Activated T-cell treated with anti-CD3 and anti-CD28 coated beads for 1 hour (primary cell): ENCODE results near the gene GAS7.
"Not testable (repeated sequence)": the region's sequence is repeated elsewhere in the genome, so short reads cannot be mapped to it uniquely, and the experiment has no call there.

ENCODE experiments used
- DNase-seq: peaks from one replicate; pipeline ENCODE4 v3.0.0-alpha.2; 2020; ENCODE audit warnings: low read depth

The GAS7 gene

DNA sequence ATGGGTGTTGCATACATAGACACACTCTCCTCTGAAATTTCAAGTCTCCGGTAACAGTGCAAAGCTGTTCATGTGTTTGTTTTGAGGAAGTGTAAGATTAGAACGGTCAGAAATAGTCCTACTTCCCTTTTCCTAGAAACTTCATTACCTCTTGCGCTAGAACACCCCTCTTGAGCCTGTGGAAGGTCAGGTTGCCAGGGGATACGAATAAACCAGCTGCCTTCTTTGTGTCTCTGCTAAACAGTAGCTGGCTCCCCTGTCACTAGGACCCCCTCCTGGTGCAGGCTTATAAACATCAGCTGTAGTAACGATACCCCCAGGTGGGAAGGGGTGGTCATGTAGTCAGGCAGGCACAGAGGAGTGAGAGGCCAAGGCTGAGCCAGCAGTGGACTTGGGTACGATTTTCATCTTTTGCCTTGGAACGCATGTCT lies 179.9 kb downstream of the GAS7 start:
- no peak for DNase-seq

GRCh38 chr17:10016958-10017570 lies 181.3 kb downstream of the GAS7 start:
- DNase-seq, result not testable (repeated sequence)

DNA sequence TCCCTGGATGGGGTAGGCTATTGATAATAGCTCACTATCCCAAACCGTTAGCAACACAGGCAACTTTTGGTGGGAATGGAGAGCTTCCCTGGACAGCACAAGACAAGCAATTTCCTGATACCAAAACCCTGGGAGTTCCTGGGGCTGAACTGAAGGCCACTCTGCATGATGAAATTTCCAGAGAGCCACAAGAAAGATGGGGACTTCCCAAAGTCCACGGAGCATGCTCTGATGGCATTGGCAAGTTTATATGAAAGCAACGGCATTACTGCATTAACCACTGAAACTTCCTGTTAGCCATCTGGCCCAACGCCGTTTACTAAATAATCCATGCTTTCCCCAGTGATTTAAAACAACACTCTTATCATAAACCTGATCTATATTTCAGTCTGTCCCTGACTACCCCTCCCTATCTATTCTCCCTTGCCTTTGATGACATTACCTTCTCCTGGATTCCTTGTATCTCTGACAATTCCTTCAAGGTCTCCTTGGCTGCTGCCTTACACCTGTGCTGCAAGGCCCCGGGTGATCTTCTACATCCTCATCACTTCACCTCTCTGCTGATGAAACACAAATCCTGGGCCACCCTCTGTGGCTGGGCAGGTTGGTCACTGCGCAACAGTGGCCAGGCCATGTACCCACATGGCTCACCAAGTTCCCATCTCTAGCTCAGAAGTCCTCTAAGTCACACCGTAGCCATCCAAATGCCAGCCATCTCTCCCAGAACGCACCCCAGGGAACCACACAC lies 184.9 kb downstream of the GAS7 start:
- DNase-seq, result no peak

- DNase-seq, result no peak
Measured at GRCh38 chr17:10010752-10011151, 187.7 kb downstream of the GAS7 start.

GRCh38 chr17:10003705-10004104 lies 194.7 kb downstream of the GAS7 start:
- no peak for DNase-seq

DNA sequence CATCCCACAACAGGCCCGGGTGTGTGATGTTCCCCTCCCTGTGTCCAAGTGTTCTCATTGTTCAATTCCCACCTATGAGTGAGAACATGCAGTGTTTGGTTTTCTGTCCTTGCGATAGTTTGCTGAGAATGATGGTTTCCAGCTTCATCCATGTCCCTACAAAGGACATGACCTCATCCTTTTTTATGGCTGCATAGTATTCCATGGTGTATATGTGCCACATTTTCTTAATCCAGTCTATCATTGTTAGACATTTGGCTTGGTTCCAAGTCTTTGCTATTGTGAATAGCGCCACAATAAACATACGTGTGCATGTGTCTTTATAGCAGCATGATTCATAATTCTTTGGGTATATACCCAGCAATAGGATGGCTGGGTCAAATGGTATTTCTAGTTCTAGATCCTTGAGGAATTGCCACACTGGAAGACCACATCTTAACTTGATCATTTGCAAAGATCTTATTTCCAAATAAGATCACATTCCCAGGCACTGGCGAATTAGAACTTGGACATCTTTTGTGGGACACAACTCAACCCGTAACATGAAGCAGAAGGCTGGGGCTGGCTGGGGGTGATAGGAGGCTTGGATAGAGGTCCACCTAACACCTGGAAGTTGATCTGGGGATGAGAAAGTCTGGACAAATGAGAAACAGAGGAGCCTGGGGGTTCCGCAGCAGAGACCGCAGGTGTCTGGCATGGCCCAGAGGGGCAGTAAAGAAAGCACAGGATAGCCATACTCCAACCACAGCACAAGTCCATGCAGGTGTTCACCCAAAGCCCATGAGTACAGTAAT lies 195.6 kb downstream of the GAS7 start:
- DNase-seq, result not testable (repeated sequence)

DNA sequence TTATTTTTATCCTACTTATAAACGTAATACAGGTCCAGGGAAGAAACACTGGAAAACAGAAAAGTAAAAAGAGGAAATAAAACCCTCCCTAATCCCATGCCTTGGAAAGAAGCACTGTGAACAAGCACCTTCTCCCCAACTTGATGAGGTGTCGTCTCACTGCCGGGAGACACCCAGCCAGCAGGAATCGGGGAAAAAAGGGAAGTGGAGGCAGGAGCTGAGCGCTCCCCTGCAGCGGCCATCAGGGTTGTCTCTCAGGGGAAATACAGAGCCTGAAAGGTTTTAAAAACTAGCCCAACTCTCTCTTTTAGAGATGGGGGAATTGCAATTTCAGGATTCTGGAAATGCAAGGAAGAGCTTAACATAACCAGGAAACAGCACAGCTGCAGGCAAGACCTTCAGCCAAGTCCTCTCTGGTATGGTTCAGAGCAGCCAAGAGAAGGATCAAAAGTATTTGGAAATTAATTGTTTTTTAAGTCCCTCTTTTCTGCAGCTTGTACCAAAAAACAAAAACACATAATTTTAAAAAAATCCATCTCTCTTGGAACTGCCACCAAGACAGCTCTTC lies 197.0 kb downstream of the GAS7 start:
- DNase-seq, result no peak

DNA sequence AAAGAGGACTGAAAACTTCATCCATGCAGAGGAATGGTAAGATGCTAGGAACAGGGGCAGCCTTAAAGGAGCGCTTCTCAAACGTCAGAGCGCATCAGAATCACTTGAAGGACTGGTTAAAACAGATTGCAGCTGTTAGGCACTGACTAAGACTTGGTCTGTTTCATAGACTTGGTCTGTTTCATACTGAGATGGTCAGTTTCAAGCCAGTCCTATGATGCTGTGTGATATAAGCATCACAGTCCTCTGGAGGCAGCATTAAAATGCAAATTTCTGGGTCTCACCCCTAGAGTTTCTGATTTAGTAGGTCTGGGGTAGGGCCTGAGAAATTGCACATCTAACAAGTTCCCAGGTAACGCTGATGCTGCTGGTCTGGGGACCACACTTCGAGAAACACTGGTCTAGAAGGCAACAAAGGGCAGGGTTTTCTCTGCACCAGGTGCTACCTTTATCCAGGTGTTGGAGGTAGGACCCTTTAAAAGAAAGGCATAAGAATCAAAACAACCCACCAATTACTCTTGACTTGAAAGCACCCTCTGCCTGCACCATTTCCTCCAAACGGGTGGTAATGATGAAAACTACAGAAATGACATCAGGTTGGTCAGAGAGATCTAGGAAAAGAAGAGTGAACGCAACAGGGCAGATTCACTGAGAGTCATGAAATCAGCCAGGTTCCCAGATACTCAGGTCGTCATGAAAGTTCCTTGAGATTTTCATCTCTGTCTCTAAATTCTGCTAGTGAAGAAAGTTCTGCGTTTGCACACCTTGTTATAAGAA lies 198.3 kb downstream of the GAS7 start:
- no peak for DNase-seq

GRCh38 chr17:9998060-9998459 lies 200.3 kb downstream of the GAS7 start:
- no peak for DNase-seq

DNA sequence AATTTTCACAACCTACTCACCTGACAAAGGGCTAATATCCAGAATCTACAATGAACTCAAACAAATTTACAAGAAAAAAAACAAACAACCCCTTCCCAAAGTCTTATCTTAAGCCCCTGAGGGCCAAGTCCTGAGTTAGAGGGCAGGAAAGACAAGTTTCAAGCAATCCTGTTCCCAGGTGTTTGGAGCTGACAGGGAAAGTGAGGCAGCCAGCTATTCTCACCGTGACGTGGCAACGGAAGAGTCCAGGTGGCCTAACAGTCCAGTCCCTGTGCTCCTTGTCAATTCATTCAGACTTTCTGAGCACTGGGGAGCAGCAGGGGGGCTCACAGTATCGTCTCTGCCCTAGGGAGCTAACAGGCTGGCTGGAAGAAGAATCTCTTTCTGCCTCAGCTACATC lies 203.6 kb downstream of the GAS7 start:
- no peak for DNase-seq

DNA sequence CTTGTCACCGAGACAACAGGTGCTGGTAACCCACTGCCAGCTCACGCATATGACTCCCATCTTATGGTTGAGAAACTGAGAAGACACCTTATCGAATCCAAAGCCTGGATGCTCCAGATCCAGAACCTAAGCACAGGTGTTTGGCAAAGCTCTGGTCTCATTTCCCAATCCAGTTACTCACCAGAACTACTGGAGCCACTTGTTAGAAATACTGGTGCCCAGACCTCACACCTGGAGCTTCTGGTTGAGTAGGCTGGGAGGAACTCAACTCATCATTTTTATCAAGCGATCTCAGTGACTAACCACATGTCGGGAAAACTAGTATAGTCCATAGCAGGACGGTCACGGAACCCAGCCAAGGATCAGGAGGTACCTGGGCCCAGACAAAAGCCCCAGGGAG lies 206.6 kb downstream of the GAS7 start:
- no peak for DNase-seq

GRCh38 chr17:9991351-9991750 lies 207.1 kb downstream of the GAS7 start:
- DNase-seq, result no peak

DNA sequence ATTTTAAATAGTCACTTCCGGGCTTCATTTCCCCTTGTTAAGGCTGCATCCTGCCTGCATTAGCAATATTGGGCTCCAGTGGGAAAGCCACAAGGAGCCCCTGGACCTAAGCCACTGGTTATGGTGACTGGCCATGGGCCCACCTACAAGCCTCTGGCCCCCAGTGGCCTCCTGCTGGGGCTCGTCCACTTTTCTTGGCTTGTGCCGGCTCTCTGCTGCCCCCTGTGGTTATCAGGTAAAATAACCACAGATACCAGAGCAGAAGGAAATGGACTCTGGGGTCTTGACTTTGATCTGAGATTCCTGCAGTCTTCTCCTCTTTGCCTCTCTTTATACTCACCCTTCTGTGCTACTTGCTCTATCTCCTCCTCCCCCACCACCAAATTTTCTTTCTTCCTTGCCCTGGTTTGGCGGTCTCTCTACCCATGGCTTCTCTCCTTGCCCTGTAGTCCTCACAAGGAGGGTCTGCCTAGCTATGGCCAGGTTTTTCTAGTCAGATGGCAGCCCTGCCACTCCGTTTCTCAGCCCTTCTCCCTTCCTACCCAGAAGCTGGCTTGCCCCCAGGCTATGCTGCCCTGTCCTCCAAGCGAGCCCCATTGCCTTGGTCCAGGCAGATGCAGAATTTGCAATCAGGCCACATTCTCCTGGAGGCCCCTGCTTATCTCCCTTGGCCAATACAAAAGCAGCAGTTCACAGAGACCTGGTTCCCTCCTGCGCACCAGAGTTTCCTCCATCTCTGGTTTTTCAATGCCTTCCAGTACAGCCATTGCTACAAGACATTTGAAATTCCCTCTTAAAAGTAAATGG lies 210.4 kb downstream of the GAS7 start:
- peak; percentile 1 for DNase-seq

DNA sequence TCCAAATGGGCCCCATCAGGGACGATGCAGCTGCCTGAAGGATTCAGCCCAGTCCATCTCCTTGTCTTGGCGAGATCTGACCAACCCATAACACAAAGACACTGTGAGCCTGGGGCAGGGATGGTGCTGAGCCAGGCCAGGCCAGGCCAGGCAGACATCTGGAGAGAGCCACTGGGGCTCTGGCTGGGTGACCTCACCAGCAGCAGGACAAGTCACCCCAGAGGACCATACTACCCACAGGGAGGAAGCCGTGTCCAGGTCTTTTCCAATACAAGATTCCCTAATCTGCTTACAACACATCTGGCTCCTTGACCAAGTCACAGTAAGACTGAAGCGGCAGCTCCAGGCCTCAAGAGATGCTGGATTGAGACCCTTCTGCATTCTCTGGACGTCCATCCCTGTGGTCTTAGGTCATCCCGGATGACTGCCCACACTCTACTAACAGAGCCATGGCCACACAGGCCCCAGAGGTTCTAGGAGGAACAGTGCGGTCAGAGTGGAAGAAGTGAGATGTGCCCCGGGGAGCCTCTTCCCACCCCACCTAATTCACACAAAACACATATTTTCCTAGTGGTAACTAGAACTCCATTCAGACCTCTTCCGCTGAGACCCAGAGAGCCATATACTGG lies 211.5 kb downstream of the GAS7 start:
- no peak for DNase-seq

GRCh38 chr17:9985646-9986045 lies 212.8 kb downstream of the GAS7 start:
- DNase-seq, result no peak

DNA sequence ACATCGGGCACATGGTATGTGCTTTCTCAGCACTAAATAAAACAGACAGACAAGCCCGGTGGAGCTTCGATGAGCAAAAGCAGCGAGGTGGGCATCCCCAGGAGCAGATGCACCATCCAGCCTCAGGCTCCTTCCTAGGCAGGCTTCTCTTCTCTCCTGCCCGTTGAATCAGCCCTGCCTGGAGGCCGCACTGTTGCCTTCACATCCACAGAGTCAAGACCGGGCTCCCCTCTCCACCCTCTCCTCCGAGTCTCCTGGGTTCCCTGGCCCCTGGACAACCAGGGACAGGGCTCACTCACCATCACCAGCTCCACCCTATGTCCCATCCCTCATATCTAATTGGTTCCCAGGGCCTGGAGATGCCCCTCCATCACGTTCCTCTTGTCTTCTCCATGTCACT lies 213.6 kb downstream of the GAS7 start:
- no peak for DNase-seq

DNA sequence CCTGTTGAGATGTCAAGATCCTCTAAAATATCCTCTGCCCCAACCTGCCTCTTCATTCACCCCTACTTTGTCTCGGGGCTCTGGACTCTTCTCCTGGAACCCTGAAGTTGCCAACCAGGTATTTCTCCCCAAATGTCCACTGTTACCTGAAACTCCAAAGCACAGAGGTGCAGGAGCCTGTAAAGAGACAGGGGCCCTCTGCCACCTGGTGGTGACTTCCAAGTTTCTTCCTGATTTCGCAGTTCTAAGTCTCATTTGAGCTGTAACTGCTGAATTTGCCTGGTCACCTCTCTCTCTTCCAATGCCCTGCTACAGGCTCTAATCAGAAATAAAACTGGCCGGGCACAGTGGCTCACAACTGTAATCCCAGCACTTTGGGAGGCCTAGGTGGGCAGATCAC lies 216.2 kb downstream of the GAS7 start:
- no peak for DNase-seq

GRCh38 chr17:9981344-9981915 lies 217.0 kb downstream of the GAS7 start:
- no peak for DNase-seq

- DNase-seq, result no peak
Measured at GRCh38 chr17:9979463-9979995, 218.9 kb downstream of the GAS7 start.

DNA sequence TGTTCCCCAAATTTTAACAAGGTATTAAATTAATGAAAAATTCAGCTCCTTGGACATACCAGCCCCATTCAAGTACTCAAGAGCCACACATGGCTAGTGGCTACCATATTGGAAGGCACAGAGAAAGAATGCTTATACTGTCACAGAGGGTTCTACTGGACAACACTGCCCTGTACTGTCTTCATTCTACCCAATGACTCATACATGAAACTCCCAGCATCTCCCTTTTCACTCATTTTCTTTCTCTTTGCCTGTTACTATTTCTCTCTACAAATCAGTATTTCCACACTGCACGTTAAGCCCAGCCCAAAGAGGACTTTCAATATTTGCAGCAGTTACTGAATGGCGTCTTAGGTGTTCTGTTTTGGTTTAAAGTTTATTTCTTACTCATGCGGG lies 221.2 kb downstream of the GAS7 start:
- no peak for DNase-seq
